WI38 (cell line): ENCODE results near the gene SETD6.

Experiments used
- H3K4me3 ChIP-seq: 2 replicates; pipeline ENCODE4 v1.5.1; 2011; ENCODE audit warnings: low read depth, mild to moderate bottlenecking, control low read depth, low read length
- CTCF ChIP-seq: IDR thresholded peaks from 2 replicates; pipeline ENCODE4 v1.5.1; 2012; ENCODE audit warnings: low read depth, mild to moderate bottlenecking, control low read depth, low read length

Gene SETD6

GRCh38 chr16:58499092-58499511 is 16.2 kb upstream of the SETD6 start:
- no peak for TF ChIP-seq CTCF

DNA sequence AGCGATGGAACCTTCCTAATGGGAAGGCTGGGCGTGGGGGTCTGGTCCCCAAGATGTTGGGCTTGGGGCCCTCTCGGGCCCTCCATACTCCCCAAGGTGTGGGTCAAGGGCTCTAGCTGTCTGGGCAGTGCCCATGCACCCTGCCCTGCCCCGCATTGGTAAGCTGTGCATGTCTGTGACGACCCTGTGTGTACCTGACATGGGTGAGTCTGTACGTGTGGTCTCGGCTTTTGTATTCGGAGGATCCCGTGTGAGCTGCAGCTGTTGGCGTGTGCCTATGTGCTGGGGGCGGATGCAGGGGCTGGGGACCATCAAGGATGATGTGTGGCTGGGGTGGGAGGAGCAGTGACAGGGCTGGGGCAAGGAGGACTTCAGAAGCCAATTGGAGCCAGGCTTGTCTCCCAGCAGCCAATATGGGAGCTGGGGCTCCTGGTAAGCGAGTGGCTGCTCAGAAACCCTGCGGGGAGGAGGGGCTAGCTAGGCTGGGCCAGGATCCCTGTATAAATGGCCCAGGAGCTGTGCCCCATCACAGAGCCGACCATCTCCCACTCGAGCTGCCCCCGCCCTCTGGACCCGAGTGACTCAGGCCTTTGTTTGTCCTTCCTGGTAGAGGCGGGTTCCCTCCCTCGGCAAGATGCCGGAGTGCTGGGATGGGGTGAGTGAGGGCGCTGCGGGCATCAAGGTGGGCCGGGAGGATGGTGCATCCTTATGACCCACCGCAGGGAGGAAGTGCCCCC is 15.5 kb upstream of the SETD6 start, which contains the start of gene NDRG4:
Gene NDRG4, plus strand, starts transcription at position 529 of the 737 bp plus-strand sequence. Its CDS starts 106 bp downstream, at position 635.
- peak within 1 kb of the TSS; percentile 64 for H3K4me3 ChIP-seq
- TF ChIP-seq CTCF, result no peak

More at GRCh38 chr16:58499092-58499511, 16.2 kb upstream of the SETD6 start:
- H3K4me3 ChIP-seq, result no peak overlapping the region

DNA sequence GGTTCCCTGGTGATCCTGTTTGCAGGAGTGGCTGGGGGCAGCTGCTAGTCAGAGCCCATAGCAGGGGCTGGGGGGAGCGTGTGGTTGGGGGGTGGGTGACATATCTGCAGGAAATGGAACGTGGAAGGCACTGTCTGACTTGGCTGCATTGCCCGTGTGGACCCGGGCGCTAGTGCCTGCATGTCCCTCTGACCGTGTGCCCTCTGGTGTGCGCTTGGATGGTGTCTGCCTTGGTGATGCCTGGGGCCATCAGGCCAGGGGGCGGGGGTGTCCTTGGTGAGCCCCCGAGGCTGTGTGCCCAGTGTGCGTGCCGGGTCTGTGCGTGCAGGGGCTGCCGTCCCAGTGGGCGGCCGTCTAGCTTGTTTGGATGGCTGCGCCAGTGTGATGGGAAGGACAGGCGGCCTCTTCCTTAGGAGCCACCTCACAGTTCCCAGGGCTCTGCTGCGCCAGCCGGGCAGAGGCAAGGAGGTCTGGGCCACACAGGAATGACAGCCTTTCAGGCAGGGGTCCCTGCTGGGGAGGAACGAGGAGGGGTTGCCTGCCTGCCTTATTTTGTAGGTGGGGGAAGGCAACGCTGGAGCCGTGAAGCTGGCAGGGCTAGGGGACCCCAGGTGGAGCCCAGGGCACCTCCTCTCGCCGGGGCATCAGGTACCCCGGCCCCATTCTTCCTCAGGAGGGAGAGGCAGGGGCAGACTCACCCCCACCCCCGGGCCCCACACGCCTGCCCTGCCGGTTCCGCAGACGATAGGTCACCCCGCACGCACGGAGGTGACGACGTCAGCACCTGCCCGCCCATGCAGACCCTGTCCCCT is 14.7 kb upstream of the SETD6 start:
- no peak for TF ChIP-seq CTCF
- H3K4me3 ChIP-seq, result peak overlapping the region; percentile 64

- H3K4me3 ChIP-seq, result peak overlapping the region; percentile 64
- TF ChIP-seq CTCF, result no peak
These were observed 13.8 kb upstream of the SETD6 start for GRCh38 chr16:58501242-58502131.

DNA sequence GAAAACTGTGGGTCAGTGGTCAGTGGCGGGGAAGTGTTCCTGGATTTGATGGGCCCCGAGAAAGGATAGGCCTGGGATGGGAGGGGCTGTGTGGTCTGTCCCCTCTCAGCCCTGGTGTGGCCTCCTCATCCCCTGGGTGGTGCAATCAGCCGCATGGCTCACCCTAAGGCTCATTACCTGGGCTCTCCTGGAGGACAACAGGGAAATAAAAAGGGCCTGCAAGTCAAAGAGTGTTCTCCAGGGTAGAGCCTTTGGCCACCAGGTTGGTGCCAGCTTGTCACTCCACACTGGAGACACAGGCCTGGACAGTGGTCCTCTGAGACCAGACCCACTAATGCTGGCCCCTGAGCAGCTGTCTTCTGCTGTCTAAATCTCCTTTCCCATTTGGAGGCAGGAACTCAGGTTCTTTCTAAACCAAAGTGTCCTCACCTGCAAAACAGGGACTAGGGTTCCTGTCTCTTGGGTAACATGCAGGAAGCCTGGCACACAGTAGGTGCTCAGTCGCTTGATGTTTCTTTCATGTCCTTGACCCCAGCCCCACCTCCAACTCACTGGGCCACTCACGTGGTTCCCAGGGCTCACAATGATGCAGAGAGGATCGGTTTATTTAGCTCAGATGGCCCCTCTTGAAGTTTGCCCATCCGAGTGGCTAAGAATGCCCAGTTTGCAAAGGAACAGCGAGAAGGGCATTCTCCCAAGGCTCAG is 12.9 kb upstream of the SETD6 start:
- no peak overlapping the region for H3K4me3 ChIP-seq
- TF ChIP-seq CTCF, result no peak

DNA sequence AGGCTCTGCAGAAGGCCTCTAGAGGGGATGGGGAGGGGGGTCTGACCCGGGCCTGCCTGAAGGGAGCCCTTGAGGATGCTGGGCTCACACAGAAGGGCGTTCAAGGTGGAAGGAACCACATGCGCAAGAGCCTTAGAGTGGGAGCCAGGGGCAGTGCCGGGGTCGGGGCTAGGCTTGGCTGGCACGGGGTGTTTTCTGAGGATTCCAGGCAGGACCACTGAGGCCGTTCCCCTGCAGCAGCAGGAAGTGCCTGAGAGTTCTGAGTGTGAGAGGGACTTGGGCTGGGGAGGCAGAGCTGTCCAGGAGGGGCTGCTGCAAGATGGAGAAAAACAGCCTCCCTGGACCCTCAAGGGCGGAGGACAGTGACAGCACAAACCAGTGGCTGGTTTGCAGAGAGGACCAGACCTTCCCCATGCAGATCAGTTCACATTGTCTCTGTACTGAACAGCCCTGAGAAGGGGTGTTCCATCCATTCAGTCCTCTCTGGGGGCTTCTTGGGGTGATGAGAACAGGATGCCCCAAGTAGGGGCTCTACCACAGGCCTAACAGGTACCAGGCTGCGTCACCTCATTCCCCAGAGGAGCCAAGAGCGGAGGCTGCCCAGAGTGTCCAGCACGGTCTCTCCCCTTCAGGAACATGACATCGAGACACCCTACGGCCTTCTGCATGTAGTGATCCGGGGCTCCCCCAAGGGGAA is 12.0 kb upstream of the SETD6 start:
- H3K4me3 ChIP-seq, result no peak overlapping the region
- no peak for TF ChIP-seq CTCF
